Measurements from ENCODE around the gene MMP11.
A peak's percentile ranks its signal among the peaks of the same experiment; 100 is the strongest.

The MMP11 gene

DNA sequence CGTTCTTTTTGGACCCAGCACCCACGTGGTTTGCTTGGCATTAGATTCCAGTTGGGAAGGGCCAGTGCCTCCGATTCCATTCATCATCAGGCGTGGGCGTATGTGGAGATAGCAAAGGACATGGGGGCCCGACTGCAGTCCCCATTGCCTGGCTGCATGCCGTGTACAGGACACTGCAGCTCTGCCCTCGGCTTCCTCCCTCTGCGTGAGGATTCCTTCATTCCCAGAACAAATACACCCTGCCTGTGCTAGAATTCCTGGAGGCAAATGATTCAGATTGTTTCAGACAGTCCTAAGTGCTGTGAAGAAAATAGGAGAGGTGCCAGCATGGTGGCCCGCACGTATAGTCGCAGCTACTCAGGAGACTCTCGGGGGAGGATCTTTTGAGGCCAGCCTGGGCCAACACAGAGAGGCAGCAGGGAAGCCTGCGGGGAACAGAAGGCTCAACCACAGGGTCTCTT is 50.7 kb downstream of the MMP11 start:
- DNase-seq (ENCODE audit: low spot score): no peak
- CTCF ChIA-PET: interaction anchor here (0.6 kb wide), 1 partner anchor 21 kb away, joined by 9 read pairs; no protein-coding TSS in a partner anchor
- POLR2A ChIA-PET (ENCODE audit: low non-redundant PET): no interaction called here
- TF ChIP-seq, protein P1, sequence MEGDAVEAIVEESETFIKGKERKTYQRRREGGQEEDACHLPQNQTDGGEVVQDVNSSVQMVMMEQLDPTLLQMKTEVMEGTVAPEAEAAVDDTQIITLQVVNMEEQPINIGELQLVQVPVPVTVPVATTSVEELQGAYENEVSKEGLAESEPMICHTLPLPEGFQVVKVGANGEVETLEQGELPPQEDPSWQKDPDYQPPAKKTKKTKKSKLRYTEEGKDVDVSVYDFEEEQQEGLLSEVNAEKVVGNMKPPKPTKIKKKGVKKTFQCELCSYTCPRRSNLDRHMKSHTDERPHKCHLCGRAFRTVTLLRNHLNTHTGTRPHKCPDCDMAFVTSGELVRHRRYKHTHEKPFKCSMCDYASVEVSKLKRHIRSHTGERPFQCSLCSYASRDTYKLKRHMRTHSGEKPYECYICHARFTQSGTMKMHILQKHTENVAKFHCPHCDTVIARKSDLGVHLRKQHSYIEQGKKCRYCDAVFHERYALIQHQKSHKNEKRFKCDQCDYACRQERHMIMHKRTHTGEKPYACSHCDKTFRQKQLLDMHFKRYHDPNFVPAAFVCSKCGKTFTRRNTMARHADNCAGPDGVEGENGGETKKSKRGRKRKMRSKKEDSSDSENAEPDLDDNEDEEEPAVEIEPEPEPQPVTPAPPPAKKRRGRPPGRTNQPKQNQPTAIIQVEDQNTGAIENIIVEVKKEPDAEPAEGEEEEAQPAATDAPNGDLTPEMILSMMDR (conservative IDR thresholded peaks at IDR 0.05; ENCODE audit: low read depth): no peak
- H3K27ac ChIP-seq: peak overlapping the region; percentile 64

- TF ChIP-seq, protein P1 (conservative IDR thresholded peaks at IDR 0.05; ENCODE audit: low read depth): no peak
- POLR2A ChIA-PET (ENCODE audit: low non-redundant PET): no interaction called here
- DNase-seq (ENCODE audit: low spot score): no peak
- H3K27ac ChIP-seq: peak overlapping the region; percentile 64
- CTCF ChIA-PET: no interaction called here
Observed at GRCh38 chr22:23824476-23825245, 52.0 kb downstream of the MMP11 start.

DNA sequence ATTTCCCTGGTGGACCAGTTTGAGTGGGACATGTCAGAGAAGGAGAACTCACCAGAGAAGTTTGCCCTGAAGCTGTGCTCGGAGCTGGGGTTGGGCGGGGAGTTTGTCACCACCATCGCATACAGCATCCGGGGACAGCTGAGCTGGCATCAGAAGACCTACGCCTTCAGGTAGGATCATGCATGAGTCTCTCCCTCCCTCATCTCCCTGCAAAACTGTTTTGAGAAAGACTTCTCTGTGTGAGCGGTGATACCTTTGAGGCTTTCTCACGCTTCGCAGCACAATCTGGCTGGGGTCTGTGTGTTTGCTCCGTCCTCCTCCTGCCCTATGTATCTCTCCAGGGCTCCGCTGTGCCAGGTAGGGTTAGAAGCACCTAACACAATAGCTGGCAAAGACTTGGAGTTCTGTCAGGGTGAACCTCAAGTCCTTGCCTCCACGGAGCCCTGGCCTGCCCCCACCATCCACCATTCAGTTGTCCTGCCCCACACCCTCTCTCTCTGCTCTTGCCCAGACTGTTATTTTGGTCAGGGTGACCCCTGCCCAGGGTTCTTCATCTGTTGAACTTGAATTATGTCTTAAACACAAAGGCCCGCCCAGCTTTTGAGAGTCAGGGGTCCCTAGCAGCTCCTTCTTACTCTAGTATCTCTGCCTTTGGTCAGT is 52.7 kb downstream of the MMP11 start:
- ChIA-PET POLR2A (ENCODE audit: low non-redundant PET) (no interaction called here), CTCF (no interaction called here)
- peak overlapping the region; percentile 64 for H3K27ac ChIP-seq

GRCh38 chr22:23826510-23827350 is 54.1 kb downstream of the MMP11 start:
- DNase-seq (ENCODE audit: low spot score): no peak
- TF ChIP-seq, protein P1 (conservative IDR thresholded peaks at IDR 0.05; ENCODE audit: low read depth): no peak
- ChIA-PET CTCF (interaction anchor here (0.6 kb wide), 1 partner anchor 84 kb away, joined by 3 read pairs; no protein-coding TSS in a partner anchor), POLR2A (ENCODE audit: low non-redundant PET) (no interaction called here)
- peak overlapping the region; percentile 64 for H3K27ac ChIP-seq

More for the DNA sequence above, 52.7 kb downstream of the MMP11 start:
- TF ChIP-seq, protein P1 (conservative IDR thresholded peaks at IDR 0.05; ENCODE audit: low read depth): no peak
- no peak for DNase-seq (ENCODE audit: low spot score)

DNA sequence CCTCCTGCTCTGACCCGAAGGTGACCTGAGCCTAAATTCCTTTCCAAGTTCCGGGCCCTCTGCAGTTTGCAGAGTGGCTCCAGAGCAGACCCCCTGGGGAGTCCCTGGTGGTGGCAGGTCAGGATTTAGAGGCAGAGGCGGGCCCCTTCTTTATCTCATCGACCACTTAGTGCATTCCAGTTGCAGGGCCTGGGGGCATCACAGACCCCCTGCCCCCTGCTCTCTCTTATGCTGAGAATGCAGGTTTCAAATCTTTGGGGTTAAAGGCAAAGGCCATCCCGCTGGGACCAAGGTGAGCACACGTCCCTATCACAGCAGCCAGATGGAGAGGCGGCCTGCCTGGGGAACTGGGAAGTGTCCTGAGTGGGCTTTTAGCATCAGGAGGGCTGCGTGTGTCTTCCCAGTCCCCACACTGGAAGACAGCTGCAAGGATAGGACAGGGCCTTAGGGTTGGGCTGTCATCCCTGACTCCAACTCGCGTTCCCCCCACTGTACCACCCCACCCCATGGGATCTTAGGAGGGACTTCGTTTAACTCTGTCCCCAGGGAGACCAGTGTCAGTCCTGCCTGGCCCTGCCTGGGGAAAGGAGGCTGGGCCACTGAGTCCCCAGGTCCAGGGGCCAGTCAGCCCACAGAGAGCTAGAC is 54.8 kb downstream of the MMP11 start:
- TF ChIP-seq, protein P1 (conservative IDR thresholded peaks at IDR 0.05; ENCODE audit: low read depth): no peak
- CTCF ChIA-PET: interaction anchor here (0.6 kb wide), 1 partner anchor 72 kb away, joined by 4 read pairs; no protein-coding TSS in a partner anchor
- POLR2A ChIA-PET (ENCODE audit: low non-redundant PET): no interaction called here
- no peak for DNase-seq (ENCODE audit: low spot score)
- H3K27ac ChIP-seq: peak overlapping the region; percentile 64; the same call in 1 of the 2 replicates
